ENCODE measurements around the gene BPIFB6. TPM values are rescaled to one million over a fixed set of nuclear protein-coding genes. Genes with fewer than 3 reads are reported as not detected.

The BPIFB6 gene
- total and polyA plus RNA-seq, 2 donors (not counting 3 experiments of a cell fraction or from before 2014, with no cell fraction given), result not detected

- no peak overlapping the region for H3K9ac ChIP-seq (replicated peaks; ENCODE audit: extremely low read depth, insufficient read depth, low read length)
- H3K9me1 ChIP-seq (replicated peaks; ENCODE audit: control insufficient read depth, extremely low read depth, insufficient read depth, low read length), result no peaks in the 10 kb centered on the region
- intact Hi-C loops (cut with micrococcal nuclease) (no loop called here), dilution Hi-C loops (cut with MboI; ENCODE audit: extremely low pct_ligation_motif_present, low sequenced_read_pairs) (no loop called here)
- CTCF ChIA-PET, result no interaction called here
- H3K36me3 ChIP-seq (ENCODE audit: control insufficient read depth in 2 of 2, extremely low read depth in 1 of 2, insufficient read depth in 2 of 2, low read length in 2 of 2), result no peaks in the 10 kb centered on the region
- no peaks in the 10 kb centered on the region for H3K4me1 ChIP-seq (ENCODE audit: control insufficient read depth, extremely low read depth, insufficient read depth, low read length)
- no peak overlapping the region for H3K27ac ChIP-seq (ENCODE audit: insufficient read depth, low read depth, low read length)
- H2AFZ ChIP-seq (ENCODE audit: low read depth, low read length), result no peak overlapping the region
- BruUV-seq (replicated peaks), result no TSS peak
- H3K4me3 ChIP-seq (replicated peaks in 1 of 3; ENCODE audit: insufficient read depth in 1 of 3, low read depth in 1 of 3, low read length in 3 of 3), result no peak overlapping the region
- FAIRE-seq (no peak), DNase-seq (ENCODE audit: low read depth, low spot score) (no peak)
- TF ChIP-seq JUN (IDR thresholded peaks at IDR 0.05; ENCODE audit: borderline replicate concordance, insufficient read depth, insufficient read length, low read depth), result no peak
- TF ChIP-seq, protein P1, sequence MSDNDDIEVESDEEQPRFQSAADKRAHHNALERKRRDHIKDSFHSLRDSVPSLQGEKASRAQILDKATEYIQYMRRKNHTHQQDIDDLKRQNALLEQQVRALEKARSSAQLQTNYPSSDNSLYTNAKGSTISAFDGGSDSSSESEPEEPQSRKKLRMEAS (IDR thresholded peaks at IDR 0.05; ENCODE audit: insufficient read depth, insufficient read length), result no peak
- no peak for TF ChIP-seq POLR2A (IDR thresholded peaks at IDR 0.05; ENCODE audit: low read depth, low read length)
- no peak for TF ChIP-seq POLR2AphosphoS5 (IDR thresholded peaks at IDR 0.05; ENCODE audit: insufficient read depth, low read depth, low read length)
- TF ChIP-seq, protein P2, sequence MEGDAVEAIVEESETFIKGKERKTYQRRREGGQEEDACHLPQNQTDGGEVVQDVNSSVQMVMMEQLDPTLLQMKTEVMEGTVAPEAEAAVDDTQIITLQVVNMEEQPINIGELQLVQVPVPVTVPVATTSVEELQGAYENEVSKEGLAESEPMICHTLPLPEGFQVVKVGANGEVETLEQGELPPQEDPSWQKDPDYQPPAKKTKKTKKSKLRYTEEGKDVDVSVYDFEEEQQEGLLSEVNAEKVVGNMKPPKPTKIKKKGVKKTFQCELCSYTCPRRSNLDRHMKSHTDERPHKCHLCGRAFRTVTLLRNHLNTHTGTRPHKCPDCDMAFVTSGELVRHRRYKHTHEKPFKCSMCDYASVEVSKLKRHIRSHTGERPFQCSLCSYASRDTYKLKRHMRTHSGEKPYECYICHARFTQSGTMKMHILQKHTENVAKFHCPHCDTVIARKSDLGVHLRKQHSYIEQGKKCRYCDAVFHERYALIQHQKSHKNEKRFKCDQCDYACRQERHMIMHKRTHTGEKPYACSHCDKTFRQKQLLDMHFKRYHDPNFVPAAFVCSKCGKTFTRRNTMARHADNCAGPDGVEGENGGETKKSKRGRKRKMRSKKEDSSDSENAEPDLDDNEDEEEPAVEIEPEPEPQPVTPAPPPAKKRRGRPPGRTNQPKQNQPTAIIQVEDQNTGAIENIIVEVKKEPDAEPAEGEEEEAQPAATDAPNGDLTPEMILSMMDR (IDR thresholded peaks at IDR 0.05; ENCODE audit: extremely low read depth in 1 of 2, insufficient read depth in 1 of 2, low read depth in 1 of 2, low read length in 2 of 2), result no peak
- no peak for TF ChIP-seq EZH2 (IDR thresholded peaks at IDR 0.05; ENCODE audit: borderline replicate concordance, low read depth, low read length, severe bottlenecking)
- TF ChIP-seq GATA2 (IDR thresholded peaks at IDR 0.05; ENCODE audit: insufficient read depth, insufficient read length, low read depth, low read length), result no peak
- no peak for TF ChIP-seq FOS (IDR thresholded peaks at IDR 0.05; ENCODE audit: borderline replicate concordance, insufficient read depth, low read length)
- TF ChIP-seq MYC (IDR thresholded peaks at IDR 0.05; ENCODE audit: low read depth, low read length), result no peak
- H4K20me1 ChIP-seq (replicated peaks; ENCODE audit: control insufficient read depth, extremely low read depth, insufficient read depth, low read length), result no peaks in the 10 kb centered on the region
- H3K4me2 ChIP-seq (ENCODE audit: insufficient read depth, low read length), result no peak overlapping the region
- H3K79me2 ChIP-seq (ENCODE audit: control insufficient read depth, insufficient read depth, low read length), result no peaks in the 10 kb centered on the region
- H3K27me3 ChIP-seq (ENCODE audit: control insufficient read depth in 2 of 2, insufficient read depth in 2 of 2, low read length in 2 of 2), result no peaks in the 10 kb centered on the region
- no peaks in the 10 kb centered on the region for H3K9me3 ChIP-seq (replicated peaks; ENCODE audit: control insufficient read depth, insufficient read depth, low read length)
- POLR2A ChIA-PET, result no interaction called here
Measured at GRCh38 chr20:33034115-33034514, 2.7 kb downstream of the BPIFB6 start.

Data from endothelial cell of umbilical vein (primary cell).